H1 (cell line): ENCODE measurements around the gene P2RX1. TPM values are rescaled to one million over a fixed set of nuclear protein-coding genes. Genes with fewer than 3 reads are reported as not detected.

Experiments
- CTCF ChIA-PET: fragments of 300-600 bp; sonication (Branson Sonifier 250); formaldehyde crosslinking; loops from one replicate; lab custom pipeline; 2021; ENCODE audit not compliant: partially characterized antibody; lab: Charles Lee
- POLR2A ChIA-PET: fragments of 300-600 bp; sonication (Branson Sonifier 250); formaldehyde crosslinking; loops from one replicate; lab custom pipeline; 2021; ENCODE audit warnings: inconsistent platforms; ENCODE audit not compliant: partially characterized antibody; lab: Charles Lee
- DNase-seq, 2 experiments: peaks; one replicate each; pipeline versions ENCODE4 v3.0.0 to v3.0.0-alpha.2; 2010 to 2022; ENCODE audit warnings: low spot score in 2 of 2, low read depth in 1 of 2, mixed read lengths in 1 of 2
- FAIRE-seq: peaks from 2 replicates; lab custom pipeline; 2011; peaks lifted over from hg19 to GRCh38; lab: Jason Lieb, UNC
- H2AFZ ChIP-seq: 2 replicates; pipeline ENCODE4 v1.8.1; 2012; ENCODE audit warnings: low read length, inconsistent platforms
- H2AK5ac ChIP-seq: 2 replicates; pipeline ENCODE4 v1.6.1; 2013; ENCODE audit warnings: low read depth, low read length
- H2BK120ac ChIP-seq: replicated peaks from 2 replicates; pipeline ENCODE3; 2013; ENCODE audit warnings: low read depth, low read length, inconsistent platforms
- H2BK12ac ChIP-seq: 2 replicates; pipeline ENCODE4 v1.6.1; 2013; ENCODE audit warnings: low read depth, low read length
- H2BK15ac ChIP-seq: 2 replicates; pipeline ENCODE4 v1.6.1; 2013; ENCODE audit warnings: low read length
- H2BK20ac ChIP-seq: 2 replicates; pipeline ENCODE4 v1.6.1; 2013; ENCODE audit warnings: low read length
- H2BK5ac ChIP-seq: 2 replicates; pipeline ENCODE4 v1.6.1; 2013; ENCODE audit warnings: low read depth, low read length
- H3K14ac ChIP-seq: 2 replicates; pipeline ENCODE4 v1.6.1; 2013; ENCODE audit warnings: inconsistent platforms; ENCODE audit not compliant: insufficient read length
- H3K18ac ChIP-seq: 2 replicates; pipeline ENCODE4 v1.6.1; 2013; ENCODE audit warnings: low read length; ENCODE audit errors: extremely low read depth
- H3K23ac ChIP-seq: 2 replicates; pipeline ENCODE4 v1.6.1; 2013; ENCODE audit warnings: inconsistent platforms; ENCODE audit not compliant: insufficient read length
- H3K23me2 ChIP-seq: 2 replicates; pipeline ENCODE4 v1.6.1; 2013; ENCODE audit warnings: low read depth, low read length
- H3K27ac ChIP-seq: 2 replicates; pipeline ENCODE4 v1.6.1; 2011; ENCODE audit warnings: low read depth, low read length, inconsistent platforms
- H3K27me3 ChIP-seq, 4 experiments: replicated peaks in 1 of 4; 1 replicate in 1 of 4; 2 replicates in 3 of 4; pipeline versions ENCODE4 v1.6.1 to v1.8.1; 2011 to 2013; ENCODE audit warnings: low read length in 3 of 4, mild to moderate bottlenecking in 3 of 4, inconsistent platforms in 2 of 4, mixed read lengths in 2 of 4, moderate library complexity in 1 of 4; ENCODE audit not compliant: control insufficient read depth in 3 of 4, insufficient read depth in 3 of 4; ENCODE audit errors: extremely low read depth in 1 of 4
- H3K36me3 ChIP-seq, 4 experiments: 2 replicates each; pipeline versions ENCODE4 v1.6.1 to v1.8.1; 2011 to 2013; ENCODE audit warnings: mild to moderate bottlenecking in 4 of 4, low read length in 3 of 4, moderate library complexity in 2 of 4, control low read depth in 1 of 4, inconsistent platforms in 1 of 4; ENCODE audit not compliant: insufficient read depth in 4 of 4, control insufficient read depth in 2 of 4
- H3K4ac ChIP-seq: replicated peaks from 2 replicates; pipeline ENCODE3; 2013; ENCODE audit warnings: low read length, low read depth, mixed read lengths, inconsistent platforms; ENCODE audit not compliant: insufficient read length
- H3K4me1 ChIP-seq, 4 experiments: replicated peaks in 1 of 4; 1 replicate in 1 of 4; 2 replicates in 3 of 4; pipeline versions ENCODE4 v1.6.1 to v1.8.1; 2011 to 2013; ENCODE audit warnings: low read length in 3 of 4, inconsistent platforms in 2 of 4, mixed read lengths in 1 of 4; ENCODE audit not compliant: insufficient read depth in 4 of 4, control insufficient read depth in 3 of 4
- H3K4me2 ChIP-seq, 2 experiments: 2 replicates each; pipeline versions ENCODE4 v1.6.1 to v1.8.1; 2011 to 2013; ENCODE audit warnings: low read depth in 2 of 2, low read length in 2 of 2, control low read depth in 1 of 2, inconsistent platforms in 1 of 2, mild to moderate bottlenecking in 1 of 2; ENCODE audit not compliant: insufficient read depth in 1 of 2
- H3K4me3 ChIP-seq, 4 experiments: fragments of 200-600, 300-600 bp in 1 of 4; sonication (generic), shearing (Covaris generic), sonication (Bioruptor Twin) in 1 of 4; 2 replicates each; pipeline versions ENCODE4 v1.5.1 to v1.8.1; 2011 to 2016; ENCODE audit warnings: low read length in 4 of 4, low read depth in 3 of 4, control low read depth in 2 of 4, inconsistent platforms in 2 of 4, mild to moderate bottlenecking in 2 of 4, mixed read lengths in 1 of 4, moderate library complexity in 1 of 4; ENCODE audit not compliant: insufficient read depth in 2 of 4; ENCODE audit errors: extremely low read depth in 1 of 4
- H3K56ac ChIP-seq: replicated peaks from 2 replicates; pipeline ENCODE3; 2013; ENCODE audit warnings: low read depth, mild to moderate bottlenecking, mixed read lengths, low read length, inconsistent platforms; ENCODE audit not compliant: insufficient read length
- H3K79me1 ChIP-seq: 2 replicates; pipeline ENCODE4 v1.6.1; 2013; ENCODE audit warnings: low read depth, low read length, control low read depth
- H3K79me2 ChIP-seq, 2 experiments: 2 replicates each; pipeline versions ENCODE4 v1.6.1 to v1.8.1; 2012 to 2013; ENCODE audit warnings: low read length in 2 of 2, mild to moderate bottlenecking in 2 of 2, inconsistent platforms in 1 of 2; ENCODE audit not compliant: insufficient read depth in 2 of 2, control insufficient read depth in 1 of 2
- H3K9ac ChIP-seq, 4 experiments: replicated peaks in 1 of 4; 1 replicate in 1 of 4; 2 replicates in 3 of 4; pipeline versions ENCODE4 v1.6.1 to v1.8.1; 2011 to 2013; ENCODE audit warnings: low read depth in 3 of 4, low read length in 3 of 4, control low read depth in 2 of 4, mild to moderate bottlenecking in 2 of 4, moderate library complexity in 2 of 4, inconsistent platforms in 1 of 4; ENCODE audit errors: extremely low read depth in 1 of 4
- H3K9me3 ChIP-seq, 2 experiments: 2 replicates each; pipeline versions ENCODE4 v1.6.1 to v1.8.1; 2012 to 2013; ENCODE audit warnings: mild to moderate bottlenecking in 2 of 2, moderate library complexity in 2 of 2, control low read depth in 1 of 2, inconsistent platforms in 1 of 2, low read depth in 1 of 2, low read length in 1 of 2, mixed read lengths in 1 of 2; ENCODE audit not compliant: insufficient read depth in 2 of 2
- H4K20me1 ChIP-seq, 2 experiments: replicated peaks in 1 of 2; 2 replicates each; pipeline versions ENCODE3 to v1.8.1; 2011 to 2013; ENCODE audit warnings: inconsistent platforms in 2 of 2, low read length in 2 of 2, mild to moderate bottlenecking in 1 of 2; ENCODE audit not compliant: insufficient read depth in 2 of 2, control insufficient read depth in 1 of 2
- H4K5ac ChIP-seq: 2 replicates; pipeline ENCODE4 v1.6.1; 2013; ENCODE audit warnings: low read length, low read depth, mixed read lengths, inconsistent platforms; ENCODE audit not compliant: insufficient read length
- H4K8ac ChIP-seq: 2 replicates; pipeline ENCODE4 v1.8.0; 2013; ENCODE audit warnings: mild to moderate bottlenecking, moderate library complexity, low read length, inconsistent platforms; ENCODE audit not compliant: insufficient read depth; ENCODE audit errors: extremely low read depth
- H4K91ac ChIP-seq: replicated peaks from 2 replicates; pipeline ENCODE3; 2013; ENCODE audit warnings: low read length, mixed read lengths, inconsistent platforms; ENCODE audit not compliant: insufficient read length
- CBX5 ChIP-seq: fragments of 300-800, 300-1000 bp; sonication (generic); IDR thresholded peaks from 2 replicates; pipeline ENCODE4 v1.7.1; 2016; ENCODE audit warnings: antibody characterized with exemption, low read length, low read depth
- CBX8 ChIP-seq: fragments of 300-800, 300-1000 bp; sonication (generic); IDR thresholded peaks from 2 replicates; pipeline ENCODE4 v1.7.1; 2016; ENCODE audit warnings: low read depth, low read length, borderline replicate concordance
- KDM4A ChIP-seq: IDR thresholded peaks from one replicate; pipeline ENCODE4 v1.7.1; 2012; ENCODE audit warnings: low read depth, mild to moderate bottlenecking, moderate library complexity, low read length, inconsistent platforms; ENCODE audit not compliant: severe bottlenecking
- POLR2A ChIP-seq, 2 experiments: IDR thresholded peaks; 1 replicate in 1 of 2; 2 replicates in 1 of 2; pipeline ENCODE4 v1.6.1; 2011; ENCODE audit warnings: low read depth in 2 of 2, low read length in 2 of 2, mild to moderate bottlenecking in 2 of 2; ENCODE audit errors: control extremely low read depth in 1 of 2
- RNF2 ChIP-seq: fragments of 200-900, 300-1000 bp; sonication (generic); IDR thresholded peaks from 2 replicates; pipeline ENCODE4 v1.7.1; 2016; ENCODE audit warnings: borderline replicate concordance, low read depth, mild to moderate bottlenecking, antibody characterized with exemption, low read length; ENCODE audit not compliant: poor library complexity, severe bottlenecking; ENCODE audit errors: missing control alignments
- SAP30 ChIP-seq: fragments of 300-600 bp; sonication (generic); IDR thresholded peaks from 2 replicates; pipeline ENCODE4 v1.7.1; 2012; ENCODE audit warnings: low read length, moderate library complexity, mild to moderate bottlenecking, inconsistent platforms; ENCODE audit not compliant: insufficient read depth, insufficient replicate concordance
- SIN3A ChIP-seq, 2 experiments: IDR thresholded peaks in 1 of 2; conservative IDR thresholded peaks in 1 of 2; 2 replicates each; pipeline ENCODE4 v1.6.1; 2011 to 2012; ENCODE audit warnings: low read length in 2 of 2, improper control_type of control experiment in 1 of 2, low read depth in 1 of 2, mild to moderate bottlenecking in 1 of 2
- SUZ12 ChIP-seq: fragments of 200-600 bp; sonication (generic); IDR thresholded peaks from 2 replicates; pipeline ENCODE4 v1.6.1; 2012; ENCODE audit warnings: mild to moderate bottlenecking, inconsistent platforms, low read length, moderate library complexity, mixed read lengths
- TAF1 ChIP-seq: IDR thresholded peaks from 2 replicates; pipeline ENCODE4 v1.6.1; 2011; ENCODE audit warnings: mild to moderate bottlenecking, low read depth, low read length
- TBP ChIP-seq: IDR thresholded peaks from 2 replicates; pipeline ENCODE4 v1.6.1; 2011; ENCODE audit warnings: low read depth, low read length, improper control_type of control experiment
- WGBS, 2 experiments: shearing (Covaris generic) in 1 of 2; methylation state at CpG; one replicate each; pipeline versions ENCODE4 v1.1.6 to v1.1.7; 2013 to 2015; ENCODE audit warnings: low lambda C conversion rate in 2 of 2, mixed read lengths in 2 of 2, inconsistent platforms in 1 of 2, low coverage in 1 of 2, missing lambda C conversion rate in 1 of 2; ENCODE audit not compliant: insufficient replicate concordance in 2 of 2, insufficient coverage in 1 of 2, insufficient read length in 1 of 2; ENCODE audit errors: extremely low coverage in 1 of 2, missing lambda C conversion rate in 1 of 2; 5-methylcytosine and 5-hydroxymethylcytosine counted together
- polyA plus RNA-seq, 7 experiments: library from polyadenylated mRNA; depleted of rRNA in 3 of 7; stranded (reverse) in 5 of 7; unstranded in 2 of 7; fragments of >200 nt in 5 of 7; fragments of 200-250 nt in 2 of 7; gene quantifications; 1 replicate in 5 of 7; 2 replicates in 1 of 7; 4 replicates in 1 of 7; pipeline versions ENCODE4 v1.2.1 to v1.2.3, GENCODE V29; 2011 to 2013; ENCODE audit warnings: missing spikeins in 2 of 7, mixed read lengths in 2 of 7
- total RNA-seq: library from RNA; stranded (reverse); fragmentation: NEBNext Ultra II Directional; extraction: Animal tissue kit (Norgen Biotek cat#: 25700); gene quantifications from 2 replicates; pipeline ENCODE4 v1.2.1, GENCODE V29; 2021

Gene P2RX1
- total and polyA plus RNA-seq, 2 of the 8 experiments (the other 6 are each of a cell fraction or from before 2014, with no cell fraction given), result 0.45 to 1.1 TPM

DNA sequence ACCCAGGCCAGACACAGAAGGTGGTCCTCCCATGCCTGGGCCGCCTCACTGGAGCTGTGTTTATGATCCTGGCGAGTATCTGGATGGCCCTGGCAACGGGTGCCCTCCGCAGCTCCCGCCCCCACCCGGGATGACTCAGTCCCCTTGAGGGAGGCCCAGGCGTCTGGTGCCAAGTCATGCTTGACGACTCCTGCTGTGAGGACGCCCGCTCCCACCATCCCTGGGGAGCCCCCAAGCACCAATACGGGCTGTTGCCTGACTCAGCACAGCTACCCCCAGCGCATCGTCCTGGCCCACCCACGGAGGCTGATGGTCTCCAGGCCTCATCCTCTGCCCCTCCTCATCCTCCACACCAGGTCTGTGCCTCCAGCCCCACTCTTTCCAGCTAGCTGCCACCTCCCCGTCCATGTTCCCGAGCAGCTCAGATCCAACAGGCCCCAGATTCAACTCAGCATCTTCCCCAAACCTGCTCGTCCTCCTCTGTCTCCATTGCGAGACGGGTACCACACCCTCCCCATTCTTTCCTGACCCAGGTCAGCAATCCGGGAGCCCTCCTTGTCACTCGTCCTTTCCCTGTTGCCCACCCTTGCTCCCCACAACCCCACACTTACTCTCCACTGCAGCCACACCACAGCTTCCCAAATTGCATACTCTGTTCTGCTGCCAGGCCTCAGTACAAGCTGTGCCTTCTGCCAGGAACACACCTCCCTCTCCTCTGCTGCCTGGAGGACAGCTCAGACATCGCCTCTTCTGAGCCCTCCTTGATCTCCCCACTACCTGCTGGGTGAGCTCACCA, 26.0 kb downstream of the P2RX1 start:
- Histone ChIP-seq H2BK12ac (peak overlapping the region; percentile 68; the same call in 1 of the 2 replicates), H3K27me3 (peaks cover 0 to 6% (median 1%) of the 10 kb centered on the region in 4 experiments; a peak in 3 of 7 replicates), H2BK15ac (peak overlapping the region; percentile 97), H2AK5ac (peak overlapping the region; percentile 48; the same call in 1 of the 2 replicates), H3K23ac (no peak overlapping the region), H3K79me2 (no peaks in the 10 kb centered on the region; a peak in 1 of 4 replicates), H3K4me1 (peaks cover 6 to 34% (median 24%) of the 10 kb centered on the region in 4 experiments), H3K79me1 (peaks cover 4% of the 10 kb centered on the region; the same call in 1 of the 2 replicates), H3K27ac (no peak overlapping the region), H2BK5ac (peak overlapping the region; percentile 52), H3K4me2 (no peak overlapping the region; a peak in 1 of 4 replicates), H4K8ac (peak overlapping the region; percentile 43; the same call in 1 of the 2 replicates), H3K9me3 (no peaks in the 10 kb centered on the region), H3K9ac (no peak overlapping the region), H3K4ac (no peak overlapping the region), H3K14ac (no peak overlapping the region), H2AFZ (no peak overlapping the region), H3K18ac (no peak overlapping the region), H4K5ac (no peak overlapping the region), H2BK20ac (peak overlapping the region; percentile 61; the same call in 1 of the 2 replicates), H3K36me3 (peaks cover 0 to under 1% (median 0%) of the 10 kb centered on the region in 4 experiments; a peak in 2 of 8 replicates), H4K20me1 (peaks cover 3 to 8% of the 10 kb centered on the region in 2 experiments), H4K91ac (peak overlapping the region; percentile 49), H2BK120ac (no peak overlapping the region), H3K23me2 (peaks cover 15% of the 10 kb centered on the region; the same call in 1 of the 2 replicates), H3K56ac (no peak overlapping the region), H3K4me3 (no peak overlapping the region)
- 93% methylated on average over 22 of the region's 22 CpGs; no CpG with 5 or more reads in 1 of the 2 experiments for WGBS, 2 experiments
- ChIA-PET CTCF (interaction anchor here (0.6 to 3.6 kb wide), 10 partner anchors 10 to 127 kb away, joined by 3 to 16 read pairs (median 6); partner anchors contain the start of gene NCBP3), POLR2A (interaction anchor here (0.6 to 1.2 kb wide), 7 partner anchors 10 to 113 kb away, joined by 3 to 5 read pairs (median 3); no protein-coding TSS in a partner anchor)
- no peak for FAIRE-seq
- DNase-seq, result no peak
- TF ChIP-seq SUZ12 (no peak), TAF1 (no peak), KDM4A (no peak), TBP (no peak), RNF2 (no peak), SAP30 (no peak), POLR2A (IDR thresholded peaks at IDR 0.05; ENCODE audit: control extremely low read depth in 1 of 2, low read depth in 2 of 2, low read length in 2 of 2) (no peak), CBX5 (no peak), SIN3A (conservative IDR thresholded peaks at IDR 0.05 in 1 of 2, IDR thresholded peaks at IDR 0.05 in 1 of 2; ENCODE audit: low read depth in 1 of 2, low read length in 2 of 2) (no peak), CBX8 (no peak)
